Stomach smooth muscle (tissue), 2 donors: ENCODE measurements around the gene SPAG7.

ENCODE experiments used
- H3K27ac ChIP-seq: one replicate; pipeline ENCODE4 v1.7.0; 2013; ENCODE audit warnings: mild to moderate bottlenecking, low read length, inconsistent platforms
- H3K27me3 ChIP-seq, 2 donors: one replicate each; pipeline ENCODE4 v1.7.0; 2013; ENCODE audit warnings: low read length in 2 of 2; ENCODE audit not compliant: insufficient read depth in 2 of 2, control insufficient read depth in 1 of 2
- H3K36me3 ChIP-seq, 2 donors: one replicate each; pipeline ENCODE4 v1.7.0; 2013; ENCODE audit warnings: low read length in 2 of 2; ENCODE audit not compliant: control insufficient read depth in 2 of 2, insufficient read depth in 2 of 2
- H3K4me1 ChIP-seq: one replicate; pipeline ENCODE4 v1.7.0; 2013; ENCODE audit warnings: low read length; ENCODE audit not compliant: control insufficient read depth, insufficient read depth
- H3K4me3 ChIP-seq, 2 donors: one replicate each; pipeline ENCODE4 v1.7.0; 2013; ENCODE audit warnings: low read length in 2 of 2
- H3K9ac ChIP-seq, 2 donors: one replicate each; pipeline ENCODE4 v1.7.0; 2013; ENCODE audit warnings: low read length in 2 of 2, mild to moderate bottlenecking in 1 of 2
- H3K9me3 ChIP-seq, 2 donors: one replicate each; pipeline ENCODE4 v1.7.0; 2013; ENCODE audit warnings: low read length in 2 of 2; ENCODE audit not compliant: control insufficient read depth in 2 of 2
- donor health status: healthy.
- donor health status: Pancreatic carcinoma.

Gene SPAG7

GRCh38 chr17:4973256-4974114 lies 5.9 kb upstream of the SPAG7 start:
- peaks cover 43 to 59% of the 10 kb centered on the region in 2 donors for H3K36me3 ChIP-seq

GRCh38 chr17:4972752-4973151 lies 5.1 kb upstream of the SPAG7 start:
- no peaks in the 10 kb centered on the region for H3K9me3 ChIP-seq
- H3K9ac ChIP-seq = no peak overlapping the region
- H3K4me1 ChIP-seq = peaks cover 42% of the 10 kb centered on the region
- H3K4me3 ChIP-seq = no peak overlapping the region
- no peaks in the 10 kb centered on the region for H3K27me3 ChIP-seq
- H3K36me3 ChIP-seq = peaks cover 36 to 52% of the 10 kb centered on the region in 2 donors
- H3K27ac ChIP-seq = peak overlapping the region; percentile 69

More at GRCh38 chr17:4973256-4974114, 5.9 kb upstream of the SPAG7 start:
- H3K27me3 ChIP-seq = no peaks in the 10 kb centered on the region
- no peaks in the 10 kb centered on the region for H3K9me3 ChIP-seq
- H3K4me1 ChIP-seq = peaks cover 37% of the 10 kb centered on the region
- H3K27ac ChIP-seq = peak overlapping the region; percentile 69
- H3K4me3 ChIP-seq = no peak overlapping the region
- H3K9ac ChIP-seq = no peak overlapping the region

DNA sequence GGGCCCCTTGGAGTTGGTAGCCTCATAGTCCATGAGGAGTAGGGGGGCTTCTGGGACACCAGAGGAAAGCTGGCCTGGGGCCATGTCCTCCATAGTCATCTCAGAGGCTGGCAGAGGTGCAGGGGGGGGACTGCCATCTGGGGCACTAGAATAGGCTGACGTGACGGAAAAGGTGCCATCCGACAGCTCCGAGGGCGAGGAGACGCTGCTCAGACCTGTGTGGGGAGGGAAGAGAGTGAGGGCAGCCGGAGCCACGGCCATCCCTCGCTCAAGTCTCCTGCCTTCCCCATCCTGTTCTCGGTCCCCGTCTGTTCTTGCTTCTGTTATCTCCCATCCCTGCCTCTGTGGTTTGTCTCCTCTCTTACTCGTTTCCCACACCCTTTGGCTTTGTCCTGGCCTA lies 4.7 kb upstream of the SPAG7 start:
- Histone ChIP-seq H3K9ac (peak overlapping the region in 1 of 2 donors; percentile 21), H3K9me3 (no peaks in the 10 kb centered on the region), H3K27me3 (no peaks in the 10 kb centered on the region), H3K27ac (peak overlapping the region; percentile 69), H3K4me1 (peaks cover 42% of the 10 kb centered on the region), H3K4me3 (no peak overlapping the region), H3K36me3 (peaks cover 32 to 48% of the 10 kb centered on the region in 2 donors)

GRCh38 chr17:4971826-4972225 lies 4.2 kb upstream of the SPAG7 start:
- Histone ChIP-seq H3K9ac (peak overlapping the region in 1 of 2 donors; percentile 21), H3K36me3 (peaks cover 27 to 43% of the 10 kb centered on the region in 2 donors)

GRCh38 chr17:4970273-4970672 lies 2.7 kb upstream of the SPAG7 start:
- Histone ChIP-seq H3K9ac (peak overlapping the region; percentile 74 to 79), H3K4me3 (no peak overlapping the region), H3K36me3 (peaks cover 21 to 36% of the 10 kb centered on the region in 2 donors), H3K27me3 (no peaks in the 10 kb centered on the region), H3K9me3 (no peaks in the 10 kb centered on the region), H3K27ac (peak overlapping the region; percentile 96), H3K4me1 (peaks cover 51% of the 10 kb centered on the region)

More at GRCh38 chr17:4971826-4972225, 4.2 kb upstream of the SPAG7 start:
- Histone ChIP-seq H3K4me3 (no peak overlapping the region), H3K4me1 (peaks cover 42% of the 10 kb centered on the region), H3K27me3 (no peaks in the 10 kb centered on the region), H3K9me3 (no peaks in the 10 kb centered on the region), H3K27ac (peak overlapping the region; percentile 69)

DNA sequence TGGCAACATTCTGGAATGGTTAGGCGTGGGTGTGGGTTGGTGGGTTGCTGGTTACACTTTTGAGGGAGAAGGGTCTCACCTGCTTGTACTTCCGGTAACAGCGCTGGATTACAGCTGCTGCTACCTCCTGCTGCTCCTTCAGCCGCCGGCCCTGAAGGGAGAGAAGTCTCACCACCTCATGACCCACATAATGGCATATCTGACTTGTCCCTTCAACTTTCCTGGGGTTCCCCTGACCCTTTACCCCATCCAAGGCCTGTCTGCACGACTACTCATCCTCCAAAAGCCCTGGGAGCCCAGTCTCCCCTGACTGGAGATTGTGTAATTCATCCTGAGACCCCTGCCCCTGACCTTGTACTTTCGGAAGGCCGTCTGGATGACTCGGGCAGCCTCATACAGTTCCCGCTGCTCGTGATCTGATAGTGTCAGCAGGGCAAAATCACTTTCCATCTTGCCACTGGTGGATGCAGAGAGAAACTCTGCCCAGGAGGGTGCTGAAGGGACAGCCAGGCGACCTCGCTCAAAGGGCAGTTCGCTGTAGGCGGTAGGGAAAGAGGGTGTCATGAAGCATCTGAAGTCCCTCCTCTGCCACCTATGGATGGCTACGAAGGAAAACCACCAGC lies 2.0 kb upstream of the SPAG7 start:
- Histone ChIP-seq H3K9me3 (no peaks in the 10 kb centered on the region), H3K4me3 (peak overlapping the region; percentile 72 to 96), H3K27me3 (no peaks in the 10 kb centered on the region), H3K9ac (peak overlapping the region; percentile 74 to 79), H3K27ac (peak overlapping the region; percentile 96), H3K4me1 (peaks cover 48% of the 10 kb centered on the region), H3K36me3 (peaks cover 18 to 33% of the 10 kb centered on the region in 2 donors)

DNA sequence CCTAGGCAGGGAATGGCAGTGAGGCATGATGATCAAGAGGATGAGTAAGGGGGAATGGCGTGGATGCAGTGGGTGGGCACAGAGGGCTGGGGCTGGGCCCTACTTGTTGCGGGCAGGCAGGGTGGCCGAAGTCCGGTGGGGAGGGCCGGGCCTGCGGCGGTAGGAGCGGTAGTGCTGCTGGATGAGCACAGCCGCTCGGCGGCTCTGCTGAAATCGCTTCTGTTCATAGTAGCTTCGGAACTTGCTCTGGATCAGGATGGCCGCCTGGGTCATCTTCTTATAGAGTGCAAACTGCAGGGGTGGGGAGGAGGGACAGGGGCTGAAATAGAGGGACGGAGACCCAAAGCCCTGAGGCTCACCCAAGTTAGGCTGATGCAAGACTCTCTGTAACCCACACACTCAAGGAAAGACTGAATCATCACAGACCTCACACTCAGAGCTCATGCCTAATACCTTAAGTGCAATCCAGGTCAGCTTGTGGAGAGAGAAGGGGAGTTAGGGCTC lies 1.5 kb upstream of the SPAG7 start:
- H3K9me3 ChIP-seq = no peaks in the 10 kb centered on the region
- no peaks in the 10 kb centered on the region for H3K27me3 ChIP-seq
- H3K27ac ChIP-seq = peak overlapping the region; percentile 96
- peak overlapping the region; percentile 74 to 79 for H3K9ac ChIP-seq
- peaks cover 18 to 29% of the 10 kb centered on the region in 2 donors for H3K36me3 ChIP-seq
- peak overlapping the region; percentile 72 to 96 for H3K4me3 ChIP-seq
- H3K4me1 ChIP-seq = peaks cover 43% of the 10 kb centered on the region

- Histone ChIP-seq H3K9me3 (no peaks in the 10 kb centered on the region), H3K9ac (peak overlapping the region; percentile 74 to 79), H3K36me3 (peaks cover 18 to 25% of the 10 kb centered on the region in 2 donors), H3K4me1 (peaks cover 38% of the 10 kb centered on the region), H3K27ac (peak overlapping the region; percentile 96), H3K27me3 (no peaks in the 10 kb centered on the region), H3K4me3 (peak overlapping the region; percentile 72 to 96)
Observed at GRCh38 chr17:4968486-4969046, 949 bp upstream of the SPAG7 start.

- Histone ChIP-seq H3K36me3 (peaks cover 9 to 10% of the 10 kb centered on the region in 2 donors), H3K4me1 (peaks cover 36% of the 10 kb centered on the region), H3K4me3 (peak overlapping the region; percentile 89 to 96), H3K9ac (peak overlapping the region; percentile 93 to 98), H3K27me3 (no peaks in the 10 kb centered on the region), H3K27ac (peak overlapping the region; percentile 96), H3K9me3 (no peaks in the 10 kb centered on the region)
Observed at GRCh38 chr17:4966844-4967538, 626 bp downstream of the SPAG7 start.
